GM21717 (cell line): ENCODE data around the gene RAB7B.
"Not testable (repeated sequence)": the region's sequence is repeated elsewhere in the genome, so short reads cannot be mapped to it uniquely, and the experiment has no call there.

Experiments used
- ATAC-seq: cut with Tn5 transposase; IDR thresholded peaks from one replicate; pipeline ENCODE4 v1.9.1; 2021; ENCODE audit warnings: mild to moderate bottlenecking, moderate library complexity; ENCODE audit not compliant: unreplicated experiment

The RAB7B gene

DNA sequence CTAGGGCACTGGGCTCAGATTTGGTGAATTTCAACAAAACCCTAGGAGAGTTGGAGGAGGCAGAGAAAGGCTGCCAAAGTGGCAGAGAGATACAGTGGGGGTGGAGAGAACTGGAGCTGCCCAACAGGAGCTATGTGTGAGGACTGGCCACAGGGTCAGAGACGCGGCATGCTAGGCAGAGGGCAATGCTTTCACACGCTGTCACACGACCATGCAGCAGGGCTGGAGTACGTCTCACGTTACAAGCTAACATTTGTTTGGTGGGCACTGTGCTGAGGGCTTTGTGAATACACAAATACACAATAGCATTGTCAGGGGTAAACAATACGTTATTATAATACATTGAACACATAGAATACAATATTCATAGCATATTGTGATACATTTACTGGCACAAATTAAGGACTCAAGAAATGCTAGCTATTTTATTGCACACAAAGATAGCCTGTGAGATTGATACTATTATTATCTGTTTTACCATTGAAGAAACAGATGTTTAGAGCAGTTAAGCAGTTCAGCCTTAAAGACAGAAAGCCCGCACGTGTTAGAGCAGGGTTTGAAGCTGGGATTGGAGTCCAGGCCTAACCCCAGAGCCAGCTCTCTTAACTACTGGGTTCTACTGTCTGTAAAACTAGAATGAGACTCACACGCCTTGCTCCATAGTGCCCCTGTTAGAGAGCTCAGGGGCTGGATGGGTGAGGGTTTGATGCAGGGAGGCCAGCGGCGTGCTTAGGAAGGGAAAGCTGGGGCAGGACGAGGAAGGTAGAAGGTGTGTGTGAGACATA, 4.5 kb downstream of the RAB7B start:
- no peak for ATAC-seq

DNA sequence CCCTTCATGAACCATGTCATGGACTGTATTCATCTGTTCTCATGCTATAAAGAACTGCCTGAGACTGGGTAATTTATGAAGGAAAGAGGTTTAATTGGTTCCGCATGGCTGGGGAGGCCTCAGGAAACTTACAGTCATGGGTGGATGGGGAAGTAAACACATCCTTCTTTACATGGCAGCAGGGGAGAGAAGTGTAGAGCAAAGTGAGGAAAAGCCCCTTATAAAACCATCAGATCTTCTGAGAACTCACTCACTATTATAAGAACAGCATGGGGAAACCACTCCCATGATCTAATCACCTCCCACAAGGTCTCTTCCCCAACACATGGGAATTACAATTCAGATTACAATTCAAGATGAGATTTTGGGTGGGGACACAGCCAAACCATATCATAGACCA, 6.6 kb downstream of the RAB7B start:
- ATAC-seq: not testable (repeated sequence)

DNA sequence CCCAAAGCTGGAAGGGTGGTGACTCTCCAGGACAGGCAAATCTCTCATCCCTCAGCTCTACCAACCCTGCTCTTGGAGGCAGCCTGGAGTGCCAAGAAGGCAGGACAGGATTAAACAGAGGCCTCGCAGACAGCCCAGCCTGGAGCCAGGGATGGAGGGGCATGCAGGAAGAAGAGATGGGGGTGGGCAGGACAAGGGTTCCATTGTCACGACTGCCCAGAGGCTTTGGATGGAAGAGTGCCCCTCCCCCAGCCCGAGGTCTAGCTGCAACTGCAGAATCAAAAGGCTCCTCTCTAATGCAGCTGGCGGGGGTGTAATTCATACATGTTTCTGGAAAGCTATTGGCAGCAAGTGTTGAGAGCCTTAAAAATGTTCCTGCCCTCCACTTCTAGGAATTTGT, 8.8 kb downstream of the RAB7B start:
- no peak for ATAC-seq

DNA sequence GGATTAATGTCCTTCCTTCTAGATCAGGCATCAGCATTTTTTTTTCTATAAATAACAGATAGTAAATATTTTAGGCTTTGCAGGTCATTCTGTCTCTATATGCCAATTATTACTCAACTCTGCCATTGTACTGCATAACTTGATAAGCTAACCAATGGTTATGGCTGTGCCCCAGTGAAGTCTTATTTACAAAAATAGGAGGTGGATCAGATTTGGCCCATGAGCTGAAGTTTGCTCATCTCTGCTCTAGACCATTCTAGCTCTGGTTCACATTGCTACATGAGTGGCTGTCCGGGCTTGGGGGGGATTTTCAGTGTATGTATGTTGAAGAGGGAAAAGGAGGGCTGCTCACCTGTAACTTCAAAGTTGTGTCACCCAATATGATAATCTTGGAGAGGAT, 10.1 kb downstream of the RAB7B start:
- no peak for ATAC-seq

DNA sequence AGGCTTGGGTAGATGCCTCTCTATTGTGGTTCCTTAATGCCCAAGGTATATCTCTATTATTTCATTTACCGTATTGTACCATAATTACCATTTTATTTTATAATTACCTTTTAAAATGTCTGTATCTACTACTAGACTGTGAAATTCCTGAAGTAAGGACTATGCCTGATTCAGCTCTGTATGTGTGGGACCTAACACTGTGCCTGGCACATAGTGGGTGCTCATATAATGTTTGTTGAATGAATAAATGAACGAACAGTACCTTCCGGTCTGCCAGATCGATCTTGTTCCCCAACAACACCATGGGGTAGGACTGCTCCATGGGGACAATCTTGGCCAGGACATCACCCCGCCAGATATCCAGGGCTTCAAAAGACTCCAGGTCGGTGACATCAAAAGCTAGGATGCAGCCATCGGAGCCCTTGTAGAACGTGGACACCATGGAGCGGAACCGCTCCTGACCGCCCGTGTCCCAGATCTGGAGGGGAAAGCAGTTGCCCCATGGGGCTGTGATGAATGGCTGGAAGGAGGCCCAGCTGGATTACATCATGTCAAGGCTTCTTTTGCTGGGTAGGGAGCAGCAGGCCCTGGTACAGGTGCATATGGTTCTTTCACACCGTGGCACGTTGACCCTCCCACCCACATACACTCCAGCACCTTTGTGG, 10.8 kb downstream of the RAB7B start:
- no peak for ATAC-seq

DNA sequence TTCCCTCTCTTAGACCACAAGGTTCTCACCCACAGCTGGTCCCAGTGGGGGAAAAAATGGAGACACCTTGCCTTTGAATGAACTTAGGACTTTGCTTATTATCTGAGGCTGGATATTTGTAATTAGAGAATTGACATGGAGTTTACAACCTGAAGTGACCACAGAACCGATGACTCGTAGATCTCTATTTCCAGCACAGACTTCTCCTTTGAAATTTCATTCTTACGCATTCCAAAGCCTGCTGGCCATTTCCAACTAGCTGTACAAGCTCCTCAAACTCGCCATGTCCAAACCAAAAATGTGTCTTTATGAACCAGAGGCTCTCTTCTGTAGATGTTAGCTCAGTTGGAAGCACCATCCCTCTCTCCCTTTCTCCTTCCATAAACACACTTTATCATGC, 12.0 kb downstream of the RAB7B start:
- ATAC-seq: no peak

DNA sequence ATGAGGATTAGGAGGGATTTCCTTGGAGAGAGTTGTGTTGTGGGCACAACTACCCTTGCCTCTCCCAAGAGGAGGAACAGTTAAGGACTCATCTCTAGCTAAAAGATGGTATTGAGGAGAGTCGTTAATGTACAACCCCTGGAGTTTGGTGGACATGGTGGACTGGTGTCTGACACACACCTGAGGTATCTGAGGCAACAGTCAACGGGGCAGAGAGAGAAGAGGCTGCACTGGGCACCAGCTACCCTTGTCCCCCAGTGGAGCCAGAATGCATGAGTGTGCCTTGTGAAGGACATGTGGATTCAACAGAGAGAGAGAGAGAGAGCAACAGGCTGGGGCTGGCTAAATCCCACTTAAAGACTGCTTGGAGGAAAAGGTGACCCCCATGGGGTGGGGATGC, 13.0 kb downstream of the RAB7B start:
- no peak for ATAC-seq

DNA sequence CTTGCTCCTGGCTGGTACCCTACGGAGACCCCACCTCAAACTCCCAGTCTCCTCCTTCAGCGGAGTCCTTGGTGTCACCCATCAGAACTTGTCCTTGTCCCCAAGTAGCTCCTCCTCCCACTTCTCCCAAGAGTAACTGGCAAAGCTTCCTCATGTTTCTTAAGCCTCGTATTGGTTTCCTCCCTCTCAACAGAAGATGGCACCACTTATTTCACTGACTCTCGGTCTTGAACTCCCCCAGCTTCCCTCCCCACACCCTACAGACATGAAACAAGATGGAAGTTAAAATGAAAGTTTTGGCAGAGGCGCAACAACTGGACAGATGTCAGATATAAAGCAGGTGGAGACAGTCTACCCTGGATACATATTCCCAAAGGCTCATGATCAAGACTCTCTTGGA, 13.4 kb downstream of the RAB7B start:
- ATAC-seq: no peak

DNA sequence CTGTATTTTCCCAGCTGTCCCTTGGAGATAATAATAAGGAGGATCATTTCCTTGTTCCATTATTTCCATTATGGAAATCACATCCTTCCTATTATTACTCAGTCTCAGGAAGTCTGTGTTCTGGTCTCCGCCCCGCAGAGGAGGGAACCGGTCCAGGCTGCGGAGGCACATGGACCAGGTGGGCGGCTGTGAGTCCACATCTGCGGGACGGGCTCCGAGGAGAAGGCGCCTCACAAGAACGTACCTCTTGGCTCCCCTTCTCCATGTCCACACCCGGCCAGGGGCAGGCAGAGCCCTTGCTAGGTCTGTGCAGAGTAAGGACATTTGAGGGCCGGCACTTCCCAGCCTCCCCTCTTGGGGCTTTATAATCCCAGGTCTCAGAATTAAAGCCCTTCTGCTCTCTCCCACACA, 14.6 kb downstream of the RAB7B start:
- no peak for ATAC-seq

DNA sequence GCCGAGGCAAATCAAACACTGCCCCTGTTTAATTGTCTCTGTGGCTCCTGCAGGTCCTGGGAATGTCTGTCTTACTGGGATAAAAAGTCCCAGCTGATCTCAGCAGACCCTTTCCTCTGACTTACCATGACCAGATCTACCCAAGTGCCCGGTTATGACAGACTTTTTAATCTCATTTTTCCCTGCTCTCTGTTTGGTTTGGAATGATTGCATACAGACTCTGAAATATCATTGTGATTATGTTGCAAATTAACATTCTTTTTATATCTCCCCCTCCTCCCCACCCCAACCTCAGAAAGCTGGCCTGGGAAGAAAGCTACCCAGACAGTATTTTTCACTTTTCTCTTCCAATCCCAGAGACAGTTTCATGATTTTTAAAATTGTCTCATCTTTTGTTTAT, 16.3 kb downstream of the RAB7B start:
- no peak for ATAC-seq

DNA sequence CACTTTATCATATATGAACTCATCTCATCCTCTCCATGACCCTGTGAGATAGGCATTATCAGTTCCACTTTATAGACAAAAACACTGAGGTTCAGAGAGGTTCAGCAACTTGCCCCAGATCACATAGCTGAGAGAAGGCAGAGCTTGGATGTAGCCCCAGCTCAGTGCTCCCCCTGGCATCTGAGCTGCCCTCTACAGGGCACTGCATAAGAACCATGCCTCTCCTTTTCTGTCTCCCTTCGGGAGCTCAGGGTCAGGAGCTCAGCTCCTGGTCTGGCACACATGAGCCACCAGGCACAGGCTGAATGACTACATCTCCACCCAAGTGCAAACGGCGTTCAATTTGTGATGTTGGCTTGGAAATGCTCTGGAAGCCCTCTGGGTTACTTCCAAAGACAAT, 16.9 kb downstream of the RAB7B start:
- ATAC-seq: no peak

DNA sequence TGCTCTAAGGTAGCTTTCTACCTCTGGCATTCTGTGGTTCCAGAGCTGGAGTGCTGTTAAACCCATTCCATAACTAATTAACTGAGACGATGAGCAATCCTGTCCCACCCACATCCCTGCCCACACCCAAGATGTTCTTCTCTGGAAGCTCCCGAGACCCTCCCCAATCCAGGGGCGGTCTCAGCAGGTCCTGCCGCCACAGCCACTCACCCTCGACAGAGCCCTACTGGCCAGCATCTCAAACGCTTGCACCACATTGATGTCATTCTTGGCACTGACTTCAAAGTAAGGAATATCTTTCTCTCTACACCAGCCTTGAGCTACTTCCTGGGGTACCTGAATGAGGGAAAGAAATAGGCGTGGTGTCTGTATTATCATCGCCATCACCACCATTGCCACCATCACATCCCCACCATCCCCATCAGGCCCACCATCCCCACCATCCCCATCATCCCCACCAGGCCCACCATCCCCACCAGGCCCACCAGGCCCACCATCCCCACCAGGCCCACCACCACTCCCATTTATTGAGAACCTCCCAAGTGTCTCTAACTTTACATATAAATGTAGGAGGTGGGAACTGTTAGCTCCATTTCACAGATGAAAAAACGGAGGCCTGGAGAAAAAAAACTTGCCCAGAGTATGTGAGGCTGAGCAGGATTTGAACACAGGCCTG, 17.7 kb downstream of the RAB7B start:
- no peak for ATAC-seq

DNA sequence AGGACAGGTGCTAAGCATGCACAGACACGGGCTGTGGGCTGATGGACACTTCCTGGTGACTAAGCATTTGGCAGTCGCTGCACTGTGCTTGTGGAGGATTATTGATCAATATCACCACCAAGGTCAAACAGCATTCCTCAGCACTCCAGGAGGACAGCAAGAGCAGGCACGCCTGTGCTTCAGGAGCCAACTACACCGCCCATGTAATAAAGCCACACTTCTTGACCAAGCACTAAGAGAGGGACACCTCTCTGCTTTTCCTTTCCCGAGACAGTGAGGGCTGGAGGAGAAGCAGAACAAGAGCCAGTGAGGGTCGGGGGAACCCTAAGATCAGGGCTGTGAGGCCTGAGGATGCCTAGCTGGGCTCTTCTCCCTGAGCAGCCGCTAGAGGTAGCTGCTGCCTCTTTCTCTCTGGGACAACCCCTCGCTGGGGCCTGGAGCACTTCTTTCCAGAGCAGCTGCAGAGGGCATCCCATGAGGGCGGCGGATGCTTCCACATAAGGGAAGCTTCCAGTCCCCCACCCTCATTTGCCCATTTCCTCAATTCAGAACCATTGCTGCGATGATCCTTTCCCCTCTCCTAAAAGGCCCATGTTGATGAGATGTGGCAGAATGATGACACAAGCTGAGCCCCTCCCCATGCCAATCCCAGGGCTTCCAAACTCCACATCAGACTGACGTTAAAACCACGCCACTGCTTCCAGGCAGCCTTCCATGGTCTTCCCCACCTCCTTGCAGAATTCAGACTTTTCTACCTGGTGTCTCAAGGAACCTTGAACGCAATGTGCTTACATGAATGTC, 19.1 kb downstream of the RAB7B start:
- no peak for ATAC-seq

DNA sequence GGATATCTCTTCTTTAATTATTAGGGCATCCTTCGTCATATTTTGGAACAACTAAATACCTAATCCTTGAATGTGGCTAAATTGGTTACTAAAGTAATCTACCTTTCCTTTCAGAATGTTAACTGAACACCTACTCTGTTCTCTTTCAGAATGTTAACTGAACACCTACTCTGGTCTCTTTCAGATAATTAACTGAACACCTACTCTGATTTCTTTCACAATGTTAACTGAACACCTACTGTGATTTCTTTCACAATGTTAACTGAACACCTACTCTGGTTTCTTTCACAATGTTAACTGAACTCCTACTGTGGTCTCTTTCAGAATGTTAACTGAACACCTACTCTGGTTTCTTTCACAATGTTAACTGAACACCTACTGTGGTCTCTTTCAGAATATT, 21.9 kb downstream of the RAB7B start:
- no peak for ATAC-seq

DNA sequence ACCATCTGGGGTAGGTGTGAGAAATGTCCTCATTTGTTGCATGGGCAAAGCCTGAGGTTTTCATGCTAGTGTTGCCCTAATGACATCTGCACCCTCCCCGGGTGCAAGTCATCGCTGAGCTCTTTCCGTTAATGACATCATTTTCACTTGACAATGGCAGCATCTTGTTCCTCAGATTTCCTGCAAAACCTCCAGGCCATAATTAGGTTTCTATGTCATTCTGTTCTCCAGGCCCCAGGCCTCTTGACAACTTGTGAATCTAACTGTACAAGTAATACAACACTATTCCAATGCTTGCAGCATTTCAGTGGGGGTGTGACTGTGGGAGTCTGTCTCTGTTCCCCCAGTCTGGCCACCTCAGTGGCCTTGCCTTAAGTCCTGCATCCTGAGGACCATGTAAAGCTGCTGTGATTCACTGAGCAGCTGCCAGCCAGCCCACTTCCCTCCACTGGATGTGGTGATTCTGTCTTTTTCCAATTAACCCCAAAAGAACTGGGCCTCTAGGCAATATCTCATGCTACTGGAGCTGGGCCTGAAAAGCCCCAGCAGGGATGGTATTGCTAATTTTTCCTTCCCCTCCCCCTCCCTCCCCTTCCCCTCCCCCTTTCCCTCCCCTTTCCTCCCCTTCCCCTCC, 22.8 kb downstream of the RAB7B start:
- ATAC-seq: no peak

DNA sequence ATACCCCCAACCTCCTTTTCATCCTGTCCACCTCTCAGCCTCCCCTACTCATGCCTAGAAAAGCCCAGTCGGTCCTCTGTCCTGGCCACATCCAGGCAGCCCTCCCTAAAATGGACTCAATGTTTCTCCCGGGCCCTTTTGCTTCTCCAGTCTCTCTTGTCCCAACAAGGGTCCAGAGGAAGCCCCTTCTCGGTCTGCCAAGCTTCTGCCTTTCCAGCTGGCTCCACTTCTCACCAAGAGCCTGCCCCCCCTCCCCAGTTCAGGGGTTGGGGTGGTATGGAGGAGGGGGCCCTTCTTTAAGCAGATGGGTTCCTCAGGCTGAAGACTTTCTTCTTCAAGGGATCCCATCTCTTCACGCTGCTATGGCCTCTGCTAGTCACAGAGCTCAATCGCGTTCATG, 23.9 kb downstream of the RAB7B start:
- ATAC-seq: no peak

DNA sequence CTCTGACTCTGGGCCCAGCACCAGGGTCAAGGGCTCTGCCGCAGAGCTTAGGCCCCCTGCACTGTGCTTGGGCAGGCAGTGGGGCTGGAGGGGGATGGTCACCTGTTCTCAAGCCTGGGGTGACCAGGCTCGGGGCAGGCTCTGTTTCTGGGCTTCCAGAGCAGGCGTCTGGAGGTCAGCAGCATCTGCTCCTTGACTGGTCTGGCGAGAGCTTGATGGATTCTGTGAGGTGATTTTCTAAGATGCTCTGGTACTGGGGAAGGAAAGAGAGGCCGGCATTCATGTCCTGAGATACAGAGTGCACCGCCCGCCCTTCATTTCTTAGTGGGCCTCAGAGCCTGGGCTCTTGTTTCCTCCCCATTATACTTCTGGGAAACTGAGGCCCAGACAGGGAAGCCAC, 24.5 kb downstream of the RAB7B start:
- no peak for ATAC-seq

DNA sequence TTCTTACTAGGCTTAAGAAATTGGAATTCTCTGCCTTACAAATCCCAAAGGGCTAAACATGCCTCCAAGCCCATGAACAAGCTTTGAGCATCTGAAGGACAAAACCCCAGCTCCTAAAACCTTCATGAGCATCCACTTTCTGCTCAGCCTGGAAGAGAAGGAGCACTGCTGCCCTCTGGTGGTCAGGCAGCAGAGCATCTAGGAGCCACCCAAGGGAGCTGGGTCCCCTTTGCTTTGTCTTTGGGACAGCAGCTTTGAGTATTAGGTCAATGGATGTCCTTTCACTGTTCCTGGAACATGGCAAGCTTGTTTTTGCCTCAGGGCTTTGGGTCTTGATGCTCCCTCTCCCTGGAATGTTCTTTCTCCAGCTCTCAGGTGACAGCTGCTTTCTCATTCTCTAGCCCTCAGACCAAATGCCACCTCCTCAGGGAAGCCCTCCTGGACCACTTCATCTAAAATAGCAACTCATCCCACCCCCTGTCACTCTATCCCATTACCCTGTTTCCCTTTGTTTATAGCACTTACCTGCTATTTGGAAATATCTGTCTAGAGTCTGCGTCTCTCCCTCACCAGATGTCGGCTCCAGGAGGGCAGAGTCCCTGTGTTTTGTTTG, 25.7 kb downstream of the RAB7B start:
- no peak for ATAC-seq

DNA sequence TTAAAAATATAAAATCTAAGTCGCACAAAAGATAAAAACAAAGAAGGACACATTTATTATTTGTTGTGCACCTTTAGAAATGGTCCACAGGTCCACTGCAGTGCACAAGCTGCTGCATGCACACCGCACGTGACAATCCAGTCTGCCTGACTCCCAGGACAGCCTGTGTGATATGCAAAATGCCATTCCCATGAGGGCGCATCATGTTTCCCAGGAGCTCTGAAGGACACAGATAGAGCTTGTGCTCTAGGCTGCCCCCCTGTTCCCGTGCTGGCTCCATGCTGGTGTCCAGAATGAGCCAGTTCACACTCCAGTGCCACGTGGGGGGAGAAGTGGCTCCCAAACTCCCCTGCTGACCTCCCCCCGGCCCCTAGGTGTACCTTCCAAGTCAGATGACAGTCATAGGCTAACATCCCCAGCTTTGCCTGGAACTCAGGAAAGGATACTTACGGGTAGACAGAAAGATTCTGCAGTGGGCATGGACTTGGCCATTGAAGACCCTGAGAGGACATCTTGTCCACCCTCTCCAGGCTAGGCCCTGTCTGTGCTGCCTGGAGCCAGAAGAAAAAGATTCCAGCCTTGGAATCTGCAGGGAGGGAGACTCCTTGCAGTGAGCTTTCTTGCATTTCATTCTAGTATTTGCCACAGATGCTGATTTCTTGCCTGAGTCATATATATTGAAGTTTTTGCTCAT, 26.3 kb downstream of the RAB7B start:
- no peak for ATAC-seq

DNA sequence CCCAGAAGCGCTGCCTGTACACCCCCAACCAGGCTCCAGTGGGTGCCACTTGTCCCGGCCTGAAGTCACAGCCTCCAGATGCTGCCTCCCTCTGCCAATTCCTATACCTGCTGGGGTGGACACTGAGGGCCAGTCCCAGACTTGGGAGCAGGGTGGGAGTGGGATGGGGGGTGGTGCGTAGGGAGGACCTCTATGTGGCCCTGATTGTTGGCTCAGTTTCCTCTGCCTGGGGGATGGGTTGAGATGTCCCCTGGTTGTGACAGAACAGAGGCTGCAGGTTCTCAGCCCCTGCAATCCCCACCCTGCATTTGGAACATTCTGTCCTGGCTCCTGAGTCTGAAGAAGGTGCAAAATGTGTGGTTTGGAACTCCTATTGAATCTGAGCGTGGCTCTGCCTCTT, 27.2 kb downstream of the RAB7B start:
- no peak for ATAC-seq
